ENCODE data around the gene ABLIM3.
"Not testable (repeated sequence)": the region's sequence is repeated elsewhere in the genome, so short reads cannot be mapped to it uniquely, and the experiment has no call there.

ABLIM3 gene

DNA sequence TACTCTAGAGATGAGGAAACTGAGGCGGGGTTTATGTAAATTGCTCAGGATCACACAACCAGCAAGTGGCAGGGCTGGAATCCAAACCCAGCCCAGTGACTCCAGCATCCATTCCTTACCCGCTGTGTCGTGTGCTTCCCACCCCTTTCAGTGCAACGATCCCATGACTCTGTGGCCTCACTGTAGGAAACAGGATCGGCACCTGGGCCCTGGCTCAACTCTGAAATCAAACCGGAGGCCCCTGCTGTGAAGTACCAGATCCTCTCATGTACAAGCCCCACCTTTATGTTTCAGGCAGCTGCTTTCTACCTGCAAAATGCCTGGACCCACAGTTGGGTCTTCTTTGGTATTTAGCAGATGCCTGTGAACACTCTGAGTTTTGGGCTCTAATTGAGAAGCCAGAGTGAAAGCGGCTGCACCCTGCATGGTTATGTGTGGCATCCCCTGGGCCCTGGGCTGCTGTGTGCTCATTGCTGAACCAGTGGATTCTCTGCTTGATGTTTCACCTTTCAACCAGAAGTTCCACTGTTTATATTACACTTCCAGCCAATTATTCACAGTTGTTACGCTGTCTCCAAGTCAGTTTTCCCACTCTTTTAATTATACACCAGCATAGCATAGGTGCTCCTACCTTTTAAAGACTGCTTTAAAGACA is 36.7 kb downstream of the ABLIM3 start:
- Histone ChIP-seq H3K9me3 (ENCODE audit: control insufficient read depth in 5 of 5, low read length in 5 of 5) (no peaks in the 10 kb centered on the region), H3K27ac (ENCODE audit: low read depth, low read length) (no peak overlapping the region), H3K9ac (ENCODE audit: low read length in 5 of 5) (no peak overlapping the region), H3K36me3 (ENCODE audit: control insufficient read depth in 5 of 5, insufficient read depth in 5 of 5, low read length in 5 of 5) (peaks cover 0 to 6% (median under 1%) of the 10 kb centered on the region in 5 donors), H3K4me3 (ENCODE audit: low read depth in 1 of 5, low read length in 5 of 5) (no peak overlapping the region), H3K27me3 (ENCODE audit: control insufficient read depth in 5 of 5, insufficient read depth in 4 of 5, low read length in 5 of 5) (no peaks in the 10 kb centered on the region), H3K4me1 (ENCODE audit: control insufficient read depth in 5 of 5, insufficient read depth in 5 of 5, low read length in 5 of 5) (peaks cover 0 to 61% (median 23%) of the 10 kb centered on the region in 5 donors)

DNA sequence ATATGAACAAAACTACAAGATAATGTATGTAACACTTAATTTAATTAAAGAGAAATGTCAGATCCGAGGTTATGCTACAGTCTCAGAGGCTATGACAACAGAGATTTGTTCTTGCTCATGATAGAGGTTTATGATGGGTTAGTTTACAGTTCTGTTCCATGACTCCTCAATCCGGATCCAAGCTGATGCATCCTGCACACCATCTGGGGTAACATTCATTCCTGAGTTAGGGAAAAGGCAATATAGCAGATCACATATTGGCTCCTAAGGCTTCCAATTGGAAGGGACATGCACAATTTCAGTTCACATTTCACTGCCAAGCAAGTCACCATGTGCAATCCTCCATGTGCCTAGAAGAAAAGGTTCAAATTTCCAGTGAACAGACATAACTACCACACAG is 40.4 kb downstream of the ABLIM3 start:
- no peak overlapping the region for H3K9ac ChIP-seq (ENCODE audit: low read length in 5 of 5)
- no peak overlapping the region for H3K27ac ChIP-seq (ENCODE audit: low read depth, low read length)
- H3K9me3 ChIP-seq (ENCODE audit: control insufficient read depth in 5 of 5, low read length in 5 of 5): no peaks in the 10 kb centered on the region
- H3K27me3 ChIP-seq (ENCODE audit: control insufficient read depth in 5 of 5, insufficient read depth in 4 of 5, low read length in 5 of 5): no peaks in the 10 kb centered on the region
- no peak overlapping the region for H3K4me3 ChIP-seq (ENCODE audit: low read depth in 1 of 5, low read length in 5 of 5)
- H3K36me3 ChIP-seq (ENCODE audit: control insufficient read depth in 5 of 5, insufficient read depth in 5 of 5, low read length in 5 of 5): peaks cover 0 to 20% (median 16%) of the 10 kb centered on the region in 5 donors
- peaks cover 0 to 27% (median 0%) of the 10 kb centered on the region in 5 donors for H3K4me1 ChIP-seq (ENCODE audit: control insufficient read depth in 5 of 5, insufficient read depth in 5 of 5, low read length in 5 of 5)

GRCh38 chr5:149182241-149182640 is 40.9 kb downstream of the ABLIM3 start:
- H3K9ac ChIP-seq (ENCODE audit: low read length in 5 of 5): no peak overlapping the region
- no peak overlapping the region for H3K4me3 ChIP-seq (ENCODE audit: low read depth in 1 of 5, low read length in 5 of 5)
- H3K36me3 ChIP-seq (ENCODE audit: control insufficient read depth in 5 of 5, insufficient read depth in 5 of 5, low read length in 5 of 5): peaks cover 0 to 20% (median 16%) of the 10 kb centered on the region in 5 donors
- peaks cover 0 to 21% (median 0%) of the 10 kb centered on the region in 5 donors for H3K4me1 ChIP-seq (ENCODE audit: control insufficient read depth in 5 of 5, insufficient read depth in 5 of 5, low read length in 5 of 5)
- H3K27ac ChIP-seq (ENCODE audit: low read depth, low read length): no peak overlapping the region
- no peaks in the 10 kb centered on the region for H3K27me3 ChIP-seq (ENCODE audit: control insufficient read depth in 5 of 5, insufficient read depth in 4 of 5, low read length in 5 of 5)
- H3K9me3 ChIP-seq (ENCODE audit: control insufficient read depth in 5 of 5, low read length in 5 of 5): no peaks in the 10 kb centered on the region

DNA sequence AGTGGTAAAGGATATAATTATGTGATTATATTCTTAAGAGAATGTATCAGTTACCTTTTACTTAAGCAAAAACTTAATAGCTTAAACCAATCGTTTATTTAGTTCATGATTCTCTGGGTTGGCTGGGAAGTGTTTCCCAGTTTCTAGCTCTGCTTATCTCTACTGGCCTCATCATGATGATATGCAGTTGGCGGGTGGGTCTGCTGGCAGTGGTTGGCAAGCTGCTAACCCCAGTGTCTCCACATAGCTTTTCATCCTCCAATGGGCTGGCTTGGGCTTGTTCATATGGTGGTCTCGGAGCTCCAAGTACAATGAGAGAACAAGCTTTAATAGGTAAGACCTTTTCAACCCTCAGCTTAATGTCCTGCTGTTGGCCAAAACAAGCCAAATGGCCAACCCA is 43.8 kb downstream of the ABLIM3 start:
- Histone ChIP-seq H3K27ac (ENCODE audit: low read depth, low read length) (no peak overlapping the region), H3K27me3 (ENCODE audit: control insufficient read depth in 5 of 5, insufficient read depth in 4 of 5, low read length in 5 of 5) (no peaks in the 10 kb centered on the region), H3K9me3 (ENCODE audit: control insufficient read depth in 5 of 5, low read length in 5 of 5) (no peaks in the 10 kb centered on the region), H3K4me3 (ENCODE audit: low read depth in 1 of 5, low read length in 5 of 5) (no peak overlapping the region), H3K9ac (ENCODE audit: low read length in 5 of 5) (no peak overlapping the region), H3K36me3 (ENCODE audit: control insufficient read depth in 5 of 5, insufficient read depth in 5 of 5, low read length in 5 of 5) (peaks cover 0 to 20% (median 16%) of the 10 kb centered on the region in 5 donors), H3K4me1 (ENCODE audit: control insufficient read depth in 5 of 5, insufficient read depth in 5 of 5, low read length in 5 of 5) (peaks cover 0 to 4% (median 0%) of the 10 kb centered on the region in 5 donors)

DNA sequence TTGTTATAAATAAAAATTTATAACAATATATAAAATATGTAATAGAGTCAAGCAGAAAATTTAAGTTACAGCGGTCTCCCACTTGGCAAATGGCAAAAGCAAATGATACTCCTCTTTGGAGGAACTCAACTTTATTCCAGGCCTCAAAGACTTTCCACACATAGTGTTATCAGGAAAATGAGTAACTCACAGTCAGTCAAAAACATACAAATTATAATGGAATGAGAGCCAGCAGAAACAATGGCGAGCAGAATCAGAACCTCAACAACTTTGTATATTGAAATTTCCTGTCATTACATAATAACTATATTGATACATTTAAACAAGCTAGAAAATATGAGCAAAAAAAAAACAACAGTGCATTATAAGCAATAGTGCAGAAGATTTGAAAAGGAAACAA is 45.2 kb downstream of the ABLIM3 start:
- H3K36me3 ChIP-seq (ENCODE audit: control insufficient read depth in 5 of 5, insufficient read depth in 5 of 5, low read length in 5 of 5): peaks cover 0 to 20% (median 16%) of the 10 kb centered on the region in 5 donors
- no peaks in the 10 kb centered on the region for H3K9me3 ChIP-seq (ENCODE audit: control insufficient read depth in 5 of 5, low read length in 5 of 5)
- no peak overlapping the region for H3K27ac ChIP-seq (ENCODE audit: low read depth, low read length)
- no peak overlapping the region for H3K4me3 ChIP-seq (ENCODE audit: low read depth in 1 of 5, low read length in 5 of 5)
- no peak overlapping the region for H3K9ac ChIP-seq (ENCODE audit: low read length in 5 of 5)
- H3K4me1 ChIP-seq (ENCODE audit: control insufficient read depth in 5 of 5, insufficient read depth in 5 of 5, low read length in 5 of 5): peaks cover 0 to 4% (median 0%) of the 10 kb centered on the region in 5 donors
- no peaks in the 10 kb centered on the region for H3K27me3 ChIP-seq (ENCODE audit: control insufficient read depth in 5 of 5, insufficient read depth in 4 of 5, low read length in 5 of 5)

- not testable (repeated sequence) for H3K4me1 ChIP-seq (ENCODE audit: control insufficient read depth in 5 of 5, insufficient read depth in 5 of 5, low read length in 5 of 5); H3K9ac ChIP-seq (ENCODE audit: low read length in 5 of 5); H3K9me3 ChIP-seq (ENCODE audit: control insufficient read depth in 5 of 5, low read length in 5 of 5); H3K27me3 ChIP-seq (ENCODE audit: control insufficient read depth in 5 of 5, insufficient read depth in 4 of 5, low read length in 5 of 5); H3K4me3 ChIP-seq (ENCODE audit: low read depth in 1 of 5, low read length in 5 of 5)
- Histone ChIP-seq H3K27ac (ENCODE audit: low read depth, low read length) (peak overlapping the region; percentile 47), H3K36me3 (ENCODE audit: control insufficient read depth in 5 of 5, insufficient read depth in 5 of 5, low read length in 5 of 5) (peaks cover 0 to 20% (median 16%) of the 10 kb centered on the region in 5 donors)
Measured at GRCh38 chr5:149187617-149188016, 46.3 kb downstream of the ABLIM3 start.

- no peak overlapping the region for H3K27ac ChIP-seq (ENCODE audit: low read depth, low read length)
Measured at GRCh38 chr5:149188383-149188782, 47.1 kb downstream of the ABLIM3 start.

GRCh38 chr5:149195337-149195887 is 54.1 kb downstream of the ABLIM3 start:
- no peak overlapping the region for H3K4me3 ChIP-seq (ENCODE audit: low read depth in 1 of 5, low read length in 5 of 5)
- peaks cover 0 to 30% (median 26%) of the 10 kb centered on the region in 5 donors for H3K36me3 ChIP-seq (ENCODE audit: control insufficient read depth in 5 of 5, insufficient read depth in 5 of 5, low read length in 5 of 5)
- H3K27me3 ChIP-seq (ENCODE audit: control insufficient read depth in 5 of 5, insufficient read depth in 4 of 5, low read length in 5 of 5): no peaks in the 10 kb centered on the region
- H3K9me3 ChIP-seq (ENCODE audit: control insufficient read depth in 5 of 5, low read length in 5 of 5): no peaks in the 10 kb centered on the region
- H3K27ac ChIP-seq (ENCODE audit: low read depth, low read length): peak overlapping the region; percentile 71
- peaks cover 0 to 54% (median 5%) of the 10 kb centered on the region in 5 donors for H3K4me1 ChIP-seq (ENCODE audit: control insufficient read depth in 5 of 5, insufficient read depth in 5 of 5, low read length in 5 of 5)
- peak overlapping the region in 1 of 5 donors; percentile 33 for H3K9ac ChIP-seq (ENCODE audit: low read length in 5 of 5)

More at GRCh38 chr5:149188383-149188782, 47.1 kb downstream of the ABLIM3 start:
- no peak overlapping the region for H3K9ac ChIP-seq (ENCODE audit: low read length in 5 of 5)
- H3K36me3 ChIP-seq (ENCODE audit: control insufficient read depth in 5 of 5, insufficient read depth in 5 of 5, low read length in 5 of 5): peaks cover 0 to 19% (median 11%) of the 10 kb centered on the region in 5 donors
- peaks cover 0 to 4% (median 0%) of the 10 kb centered on the region in 5 donors for H3K4me1 ChIP-seq (ENCODE audit: control insufficient read depth in 5 of 5, insufficient read depth in 5 of 5, low read length in 5 of 5)
- H3K27me3 ChIP-seq (ENCODE audit: control insufficient read depth in 5 of 5, insufficient read depth in 4 of 5, low read length in 5 of 5): no peaks in the 10 kb centered on the region
- H3K4me3 ChIP-seq (ENCODE audit: low read depth in 1 of 5, low read length in 5 of 5): no peak overlapping the region
- no peaks in the 10 kb centered on the region for H3K9me3 ChIP-seq (ENCODE audit: control insufficient read depth in 5 of 5, low read length in 5 of 5)

DNA sequence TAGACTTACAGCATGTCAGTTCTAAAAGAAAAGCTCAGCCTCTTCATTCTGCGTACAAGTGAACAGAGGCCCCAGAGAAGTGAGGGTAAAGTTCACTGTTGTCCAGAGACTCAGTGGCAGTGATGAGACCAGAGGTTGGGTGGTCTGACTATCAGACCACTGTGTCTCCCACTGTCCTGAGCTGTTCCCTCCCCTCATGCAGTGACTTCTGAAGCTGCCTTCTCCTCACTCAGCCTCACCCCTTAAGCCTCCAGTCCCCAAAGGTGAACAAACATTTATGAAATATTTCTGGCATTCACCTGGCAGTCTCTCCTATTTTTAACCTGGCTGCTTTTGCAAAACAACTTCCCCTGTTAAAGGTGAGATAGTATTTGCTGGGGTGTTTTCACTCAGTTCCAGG is 54.7 kb downstream of the ABLIM3 start:
- Histone ChIP-seq H3K9me3 (ENCODE audit: control insufficient read depth in 5 of 5, low read length in 5 of 5) (no peaks in the 10 kb centered on the region), H3K36me3 (ENCODE audit: control insufficient read depth in 5 of 5, insufficient read depth in 5 of 5, low read length in 5 of 5) (peaks cover 0 to 36% (median 31%) of the 10 kb centered on the region in 5 donors), H3K9ac (ENCODE audit: low read length in 5 of 5) (peak overlapping the region in 1 of 5 donors; percentile 33), H3K4me3 (ENCODE audit: low read depth in 1 of 5, low read length in 5 of 5) (no peak overlapping the region), H3K27ac (ENCODE audit: low read depth, low read length) (peak overlapping the region; percentile 71), H3K27me3 (ENCODE audit: control insufficient read depth in 5 of 5, insufficient read depth in 4 of 5, low read length in 5 of 5) (no peaks in the 10 kb centered on the region), H3K4me1 (ENCODE audit: control insufficient read depth in 5 of 5, insufficient read depth in 5 of 5, low read length in 5 of 5) (peaks cover 0 to 60% (median 5%) of the 10 kb centered on the region in 5 donors)

- Histone ChIP-seq H3K27me3 (ENCODE audit: control insufficient read depth in 5 of 5, insufficient read depth in 4 of 5, low read length in 5 of 5) (no peaks in the 10 kb centered on the region), H3K4me3 (ENCODE audit: low read depth in 1 of 5, low read length in 5 of 5) (no peak overlapping the region), H3K27ac (ENCODE audit: low read depth, low read length) (no peak overlapping the region), H3K9ac (ENCODE audit: low read length in 5 of 5) (no peak overlapping the region), H3K4me1 (ENCODE audit: control insufficient read depth in 5 of 5, insufficient read depth in 5 of 5, low read length in 5 of 5) (peaks cover 0 to 67% (median 5%) of the 10 kb centered on the region in 5 donors), H3K9me3 (ENCODE audit: control insufficient read depth in 5 of 5, low read length in 5 of 5) (no peaks in the 10 kb centered on the region), H3K36me3 (ENCODE audit: control insufficient read depth in 5 of 5, insufficient read depth in 5 of 5, low read length in 5 of 5) (peaks cover 3 to 57% (median 53%) of the 10 kb centered on the region in 5 donors)
Measured at GRCh38 chr5:149198148-149198547, 56.9 kb downstream of the ABLIM3 start.
